Measurements from ENCODE around the gene GJA10.
"Not testable (repeated sequence)": the region's sequence is repeated elsewhere in the genome, so short reads cannot be mapped to it uniquely, and the experiment has no call there.

Gene GJA10

GRCh38 chr6:89894169-89894568 is at the start of gene GJA10:
Gene GJA10, plus strand, starts transcription at chr6:89894469. Its CDS starts 0 bp downstream, at chr6:89894469.
- H3K4me3 ChIP-seq (ENCODE audit: low read length) = no peak within 1 kb of the TSS
- no peak for TF ChIP-seq ZNF274 (IDR thresholded peaks at IDR 0.05; ENCODE audit: low read depth, low read length)

GRCh38 chr6:89847513-89847912 is 46.8 kb upstream of the GJA10 start:
- H3K4me3 ChIP-seq (ENCODE audit: low read length) = not testable (repeated sequence)

- TF ChIP-seq ZNF274 (IDR thresholded peaks at IDR 0.05; ENCODE audit: low read depth, low read length) = no peak
- H3K4me3 ChIP-seq (ENCODE audit: low read length) = no peak overlapping the region
These were observed 41.2 kb upstream of the GJA10 start for GRCh38 chr6:89853068-89853467.

GRCh38 chr6:89858041-89858440 is 36.2 kb upstream of the GJA10 start:
- H3K4me3 ChIP-seq (ENCODE audit: low read length) = no peak overlapping the region
- no peak for TF ChIP-seq ZNF274 (IDR thresholded peaks at IDR 0.05; ENCODE audit: low read depth, low read length)

DNA sequence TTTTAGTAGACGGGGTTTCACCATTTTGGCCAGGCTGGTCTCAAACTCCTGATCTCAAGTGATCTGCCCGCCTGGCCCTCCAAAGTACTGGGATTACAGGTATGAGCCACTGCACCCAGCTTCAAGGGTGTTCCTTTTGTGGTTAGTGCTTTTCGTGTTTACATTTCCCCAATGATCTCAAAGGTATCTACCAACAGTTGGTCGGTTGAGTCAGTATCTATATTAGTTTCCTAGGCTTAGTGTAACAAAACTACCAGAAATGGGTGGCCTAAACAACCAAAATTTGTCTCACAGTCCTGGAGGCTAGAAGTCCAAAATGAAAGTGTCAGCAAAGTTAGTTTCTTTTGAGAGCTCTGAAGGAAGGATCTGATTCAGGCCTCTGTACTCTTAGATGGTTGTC is 34.5 kb upstream of the GJA10 start:
- no peak for TF ChIP-seq ZNF274 (IDR thresholded peaks at IDR 0.05; ENCODE audit: low read depth, low read length)
- no peak overlapping the region for H3K4me3 ChIP-seq (ENCODE audit: low read length)

- no peak overlapping the region for H3K4me3 ChIP-seq (ENCODE audit: low read length)
- TF ChIP-seq ZNF274 (IDR thresholded peaks at IDR 0.05; ENCODE audit: low read depth, low read length) = no peak
These were observed 32.0 kb upstream of the GJA10 start for GRCh38 chr6:89862273-89862672.

- TF ChIP-seq ZNF274 (IDR thresholded peaks at IDR 0.05; ENCODE audit: low read depth, low read length) = no peak
These were observed 31.6 kb upstream of the GJA10 start for GRCh38 chr6:89862698-89863097.

DNA sequence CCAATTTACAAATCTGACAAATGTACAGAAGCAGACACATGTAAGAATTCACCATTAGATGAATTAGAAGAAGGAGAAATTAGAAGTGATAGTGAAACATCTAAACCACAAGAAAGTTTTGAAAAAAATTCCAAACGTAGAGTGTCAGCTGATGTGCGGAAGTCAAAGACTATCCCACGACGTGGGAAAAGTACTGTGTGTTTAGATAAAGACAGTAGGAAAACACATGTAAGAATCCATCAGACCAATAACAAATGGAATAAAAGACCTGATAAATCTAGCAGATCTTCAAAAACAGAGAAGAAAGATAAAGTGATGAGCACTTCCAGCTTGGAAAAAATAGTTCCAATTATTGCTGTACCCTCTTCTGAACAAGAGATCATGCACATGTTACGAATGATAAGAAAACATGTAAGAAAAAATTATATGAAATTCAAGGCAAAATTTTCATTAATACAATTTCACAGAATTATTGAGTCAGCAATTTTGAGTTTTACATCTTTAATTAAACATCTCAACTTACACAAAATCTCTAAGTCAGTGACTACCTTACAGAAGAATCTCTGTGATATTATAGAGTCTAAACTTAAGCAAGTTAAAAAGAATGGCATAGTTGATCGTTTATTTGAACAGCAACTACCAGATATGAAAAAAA is 28.1 kb upstream of the GJA10 start:
- H3K4me3 ChIP-seq (ENCODE audit: low read length) = no peak overlapping the region
- no peak for TF ChIP-seq ZNF274 (IDR thresholded peaks at IDR 0.05; ENCODE audit: low read depth, low read length)

More at GRCh38 chr6:89862698-89863097, 31.6 kb upstream of the GJA10 start:
- no peak overlapping the region for H3K4me3 ChIP-seq (ENCODE audit: low read length)

GRCh38 chr6:89873721-89874120 is 20.5 kb upstream of the GJA10 start:
- H3K4me3 ChIP-seq (ENCODE audit: low read length) = no peak overlapping the region
- no peak for TF ChIP-seq ZNF274 (IDR thresholded peaks at IDR 0.05; ENCODE audit: low read depth, low read length)

GRCh38 chr6:89874438-89874837 is 19.8 kb upstream of the GJA10 start:
- H3K4me3 ChIP-seq (ENCODE audit: low read length) = no peak overlapping the region
- TF ChIP-seq ZNF274 (IDR thresholded peaks at IDR 0.05; ENCODE audit: low read depth, low read length) = no peak

DNA sequence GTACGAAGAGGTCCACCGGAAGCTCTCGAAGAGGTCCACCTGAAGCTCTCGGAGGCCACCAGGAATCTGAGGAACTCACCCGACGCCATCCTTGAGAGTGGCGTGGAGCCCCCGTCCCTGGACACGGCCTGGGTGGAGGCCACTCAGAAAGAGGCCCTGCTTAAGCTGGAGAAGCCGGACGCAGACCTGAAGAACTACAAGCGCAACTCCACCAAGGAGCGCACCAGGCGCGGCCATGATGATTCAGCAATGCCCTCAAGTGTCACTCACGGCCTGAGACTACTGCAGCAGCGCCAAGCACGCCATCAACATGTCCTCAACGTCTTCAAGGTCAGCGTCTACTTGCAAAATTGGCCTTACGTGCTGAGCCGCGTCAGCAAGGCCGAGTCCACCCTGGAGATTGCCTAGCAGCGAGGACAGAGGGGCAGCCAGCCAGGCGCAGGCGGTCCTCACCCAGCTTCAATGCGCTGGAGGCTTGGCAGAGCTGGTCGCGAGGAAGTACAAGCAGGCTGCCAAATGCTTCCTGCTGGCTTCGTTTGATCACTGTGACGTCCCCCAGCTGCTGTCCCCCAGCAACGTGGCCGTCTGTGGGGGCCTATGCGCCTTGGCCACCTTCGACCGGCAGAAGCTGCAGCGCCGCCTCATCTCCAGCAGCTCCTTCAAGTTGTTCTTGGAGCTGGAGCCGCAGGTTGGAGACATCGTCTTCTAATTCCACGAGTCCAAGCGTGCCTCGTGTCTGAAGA is 7.7 kb upstream of the GJA10 start:
- H3K4me3 ChIP-seq (ENCODE audit: low read length) = no peak overlapping the region
- no peak for TF ChIP-seq ZNF274 (IDR thresholded peaks at IDR 0.05; ENCODE audit: low read depth, low read length)

GRCh38 chr6:89887452-89888137 is 6.7 kb upstream of the GJA10 start:
- TF ChIP-seq ZNF274 (IDR thresholded peaks at IDR 0.05; ENCODE audit: low read depth, low read length) = no peak
- no peak overlapping the region for H3K4me3 ChIP-seq (ENCODE audit: low read length)

DNA sequence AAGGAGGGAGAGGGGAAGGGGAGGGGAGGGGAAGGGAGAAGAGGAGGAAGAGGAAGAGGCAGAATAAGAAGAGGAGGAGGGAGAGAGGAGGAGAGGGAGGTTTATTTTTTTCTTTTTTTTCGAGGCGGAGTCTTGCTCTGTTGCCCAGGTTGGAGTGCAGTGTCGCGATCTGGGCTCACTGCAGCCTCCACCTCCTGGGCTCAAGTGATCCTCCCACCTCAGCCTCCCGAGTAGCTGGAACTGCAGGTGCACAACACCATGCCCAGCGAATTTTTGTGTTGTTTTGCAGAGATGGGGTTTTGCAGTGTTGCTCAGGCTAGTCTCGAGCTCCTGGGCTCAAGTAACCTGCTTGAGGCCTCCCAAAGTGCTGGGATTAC is 6.1 kb upstream of the GJA10 start:
- no peak overlapping the region for H3K4me3 ChIP-seq (ENCODE audit: low read length)

DNA sequence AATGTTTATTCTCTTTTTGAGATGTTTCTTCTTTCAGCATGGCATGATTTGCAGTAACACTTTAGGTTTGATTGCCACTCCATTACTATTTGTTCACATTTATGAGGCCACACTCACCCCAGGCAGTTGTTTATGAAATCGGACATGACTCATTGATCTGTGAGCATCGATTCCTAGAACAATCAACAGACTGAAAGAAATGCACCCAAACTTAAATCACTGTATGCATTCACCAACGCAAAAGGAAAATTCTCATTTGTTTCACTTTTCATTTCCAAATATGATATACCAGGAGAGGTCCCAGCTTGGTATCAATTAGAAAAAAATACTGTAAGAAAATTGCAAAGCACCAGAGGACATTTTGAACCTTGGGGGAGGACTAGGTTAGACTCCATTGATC is 5.4 kb upstream of the GJA10 start:
- no peak for TF ChIP-seq ZNF274 (IDR thresholded peaks at IDR 0.05; ENCODE audit: low read depth, low read length)
- H3K4me3 ChIP-seq (ENCODE audit: low read length) = no peak overlapping the region

More for the DNA sequence above, 6.1 kb upstream of the GJA10 start:
- TF ChIP-seq ZNF274 (IDR thresholded peaks at IDR 0.05; ENCODE audit: low read depth, low read length) = no peak

DNA sequence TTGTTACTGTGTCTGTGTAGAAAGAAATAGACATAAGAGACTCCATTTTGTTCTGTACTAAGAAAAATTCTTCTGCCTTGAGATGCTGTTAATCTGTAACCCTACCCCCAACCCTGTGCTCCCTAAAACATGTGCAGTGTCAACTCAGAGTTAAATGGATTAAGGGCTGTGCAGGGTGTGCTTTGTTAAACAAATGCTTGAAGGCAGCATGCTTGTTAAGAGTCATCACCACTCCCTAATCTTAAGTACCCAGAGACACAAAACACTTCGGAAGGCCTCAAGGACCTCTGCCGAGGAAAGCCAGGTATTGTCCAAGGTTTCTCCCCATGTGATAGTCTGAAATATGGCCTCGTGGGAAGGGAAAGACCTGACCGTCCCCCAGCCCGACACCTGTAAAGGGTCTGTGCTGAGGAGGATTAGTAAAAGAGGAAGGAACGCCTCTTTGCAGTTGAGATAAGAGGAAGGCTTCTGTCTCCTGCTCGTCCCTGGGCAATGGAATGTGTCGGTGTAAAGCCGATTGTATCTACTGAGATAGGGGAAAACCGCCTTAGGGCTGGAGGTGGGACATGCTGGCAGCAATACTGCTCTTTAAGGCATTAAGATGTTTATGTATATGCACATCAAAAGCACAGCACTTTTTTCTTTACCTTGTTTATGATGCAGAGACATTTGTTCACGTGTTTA is 3.3 kb upstream of the GJA10 start:
- H3K4me3 ChIP-seq (ENCODE audit: low read length) = not testable (repeated sequence)

GRCh38 chr6:89892577-89892976 is 1.7 kb upstream of the GJA10 start:
- H3K4me3 ChIP-seq (ENCODE audit: low read length) = not testable (repeated sequence)
